ENCODE measurements around the gene PSMB2.
"Not testable (repeated sequence)": the region's sequence is repeated elsewhere in the genome, so short reads cannot be mapped to it uniquely, and the experiment has no call there.

The PSMB2 gene

GRCh38 chr1:35641233-35641866 is at the start of gene PSMB2:
TSS of gene PSMB2 (minus strand) at chr1:35641526. CDS start at chr1:35641432, 94 bp downstream.
- DNase-seq: peak; percentile 89 to 94

GRCh38 chr1:35691080-35691479 is 49.8 kb upstream of the PSMB2 start:
- DNase-seq: no peak

GRCh38 chr1:35690103-35690502 is 48.8 kb upstream of the PSMB2 start:
- not testable (repeated sequence) for DNase-seq

- no peak for DNase-seq
These were observed 46.8 kb upstream of the PSMB2 start for GRCh38 chr1:35688161-35688560.

GRCh38 chr1:35683012-35683411 is 41.7 kb upstream of the PSMB2 start:
- DNase-seq: no peak

GRCh38 chr1:35680271-35680670 is 38.9 kb upstream of the PSMB2 start:
- DNase-seq: no peak

GRCh38 chr1:35675773-35676172 is 34.4 kb upstream of the PSMB2 start:
- no peak for DNase-seq

- no peak for DNase-seq
These were observed 32.8 kb upstream of the PSMB2 start for GRCh38 chr1:35674111-35674510.

GRCh38 chr1:35672116-35672515 is 30.8 kb upstream of the PSMB2 start:
- DNase-seq: no peak

GRCh38 chr1:35668506-35668905 is 27.2 kb upstream of the PSMB2 start:
- no peak for DNase-seq

GRCh38 chr1:35666916-35667315 is 25.6 kb upstream of the PSMB2 start:
- DNase-seq: no peak

- DNase-seq: no peak
These were observed 24.9 kb upstream of the PSMB2 start for GRCh38 chr1:35666216-35666615.

- DNase-seq: no peak
These were observed 22.1 kb upstream of the PSMB2 start for GRCh38 chr1:35663434-35663833.

- DNase-seq: no peak
These were observed 20.1 kb upstream of the PSMB2 start for GRCh38 chr1:35661474-35661795.

- DNase-seq: no peak
These were observed 19.5 kb upstream of the PSMB2 start for GRCh38 chr1:35660581-35661473.

- DNase-seq: no peak
These were observed 18.3 kb upstream of the PSMB2 start for GRCh38 chr1:35659589-35659988.

- DNase-seq: no peak
These were observed 16.5 kb upstream of the PSMB2 start for GRCh38 chr1:35657851-35658250.

GRCh38 chr1:35656863-35657232 is 15.5 kb upstream of the PSMB2 start:
- no peak for DNase-seq

- no peak for DNase-seq
These were observed 15.0 kb upstream of the PSMB2 start for GRCh38 chr1:35656148-35656862.

- no peak for DNase-seq
These were observed 13.9 kb upstream of the PSMB2 start for GRCh38 chr1:35655196-35655595.

- DNase-seq: no peak
These were observed 9.1 kb upstream of the PSMB2 start for GRCh38 chr1:35650416-35650815.

GRCh38 chr1:35646043-35646442 is 4.7 kb upstream of the PSMB2 start:
- no peak for DNase-seq

GRCh38 chr1:35644204-35644603 is 2.9 kb upstream of the PSMB2 start:
- no peak for DNase-seq

GRCh38 chr1:35642471-35642955 is 1.2 kb upstream of the PSMB2 start:
- no peak for DNase-seq

All from NCI-H187 (cell line).